Measurements from ENCODE around the gene EML6.
"Not testable (repeated sequence)": the region's sequence is repeated elsewhere in the genome, so short reads cannot be mapped to it uniquely, and the experiment has no call there.

EML6 gene

GRCh38 chr2:54979321-54980044 lies 256.0 kb downstream of the EML6 start:
- H3K9ac ChIP-seq (ENCODE audit: low read depth, low read length), result no peak overlapping the region
- H3K9me3 ChIP-seq (replicated peaks; ENCODE audit: low read length), result no peaks in the 10 kb centered on the region
- H3K4me2 ChIP-seq (ENCODE audit: low read length), result no peak overlapping the region
- peaks cover 80% of the 10 kb centered on the region for H3K36me3 ChIP-seq (ENCODE audit: insufficient read depth, low read length)
- H3K4me3 ChIP-seq (ENCODE audit: low read length), result no peak overlapping the region
- no peaks in the 10 kb centered on the region for H3K27me3 ChIP-seq (ENCODE audit: control insufficient read depth, insufficient read depth, low read length)
- peaks cover 50% of the 10 kb centered on the region for H3K4me1 ChIP-seq (ENCODE audit: control insufficient read depth, insufficient read depth, low read length)

GRCh38 chr2:54981385-54981784 lies 257.9 kb downstream of the EML6 start:
- Histone ChIP-seq H3K4me2 (ENCODE audit: low read length) (no peak overlapping the region), H3K9ac (ENCODE audit: low read depth, low read length) (no peak overlapping the region), H3K4me1 (ENCODE audit: control insufficient read depth, insufficient read depth, low read length) (peaks cover 37% of the 10 kb centered on the region), H3K27me3 (ENCODE audit: control insufficient read depth, insufficient read depth, low read length) (no peaks in the 10 kb centered on the region), H3K9me3 (replicated peaks; ENCODE audit: low read length) (no peaks in the 10 kb centered on the region), H3K36me3 (ENCODE audit: insufficient read depth, low read length) (peaks cover 80% of the 10 kb centered on the region), H3K4me3 (ENCODE audit: low read length) (no peak overlapping the region)

DNA sequence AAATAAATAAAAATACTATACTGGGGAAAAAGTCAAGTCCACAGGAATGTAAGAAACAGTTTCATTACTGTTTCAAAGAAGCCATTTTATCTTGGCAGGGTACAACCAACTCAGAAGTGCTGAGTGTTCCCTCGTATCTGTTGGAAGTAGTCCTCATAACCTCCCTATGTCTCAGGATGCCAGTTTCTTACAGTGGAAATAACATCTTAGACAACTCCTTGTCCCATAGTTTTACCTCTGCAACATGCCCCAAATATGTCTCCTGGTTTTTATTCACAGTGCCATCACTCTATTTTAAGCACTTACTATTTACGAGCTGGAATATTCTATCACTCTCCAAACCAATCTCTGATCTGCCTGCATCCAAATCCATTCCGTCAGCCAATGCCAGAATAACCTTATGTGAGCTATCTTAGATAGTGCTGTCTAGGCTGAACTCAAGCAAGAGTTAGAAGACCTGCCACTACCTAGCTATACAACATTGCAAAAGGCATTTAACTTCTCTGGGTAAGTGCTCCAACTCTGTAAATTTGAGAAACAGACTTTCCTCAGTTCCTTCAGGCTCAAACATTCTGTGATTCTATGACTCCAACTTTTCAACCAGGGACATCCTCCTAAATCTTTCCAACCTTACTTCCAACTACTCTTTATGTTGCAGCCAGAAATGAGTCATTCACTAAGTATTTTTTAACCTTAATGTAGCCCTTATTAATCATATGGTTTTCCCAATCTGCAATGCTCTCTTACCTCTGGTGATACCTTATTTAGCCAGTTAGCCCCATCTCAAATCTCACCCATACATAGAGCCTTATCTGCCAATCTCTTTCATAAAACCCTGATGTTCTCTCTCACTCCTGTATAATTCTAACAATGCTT lies 260.1 kb downstream of the EML6 start:
- Histone ChIP-seq H3K9ac (ENCODE audit: low read depth, low read length) (no peak overlapping the region), H3K4me1 (ENCODE audit: control insufficient read depth, insufficient read depth, low read length) (peaks cover 28% of the 10 kb centered on the region), H3K9me3 (replicated peaks; ENCODE audit: low read length) (no peaks in the 10 kb centered on the region), H3K36me3 (ENCODE audit: insufficient read depth, low read length) (peaks cover 77% of the 10 kb centered on the region), H3K4me2 (ENCODE audit: low read length) (peak overlapping the region; percentile 63), H3K4me3 (ENCODE audit: low read length) (no peak overlapping the region), H3K27me3 (ENCODE audit: control insufficient read depth, insufficient read depth, low read length) (no peaks in the 10 kb centered on the region)

- peaks cover 28% of the 10 kb centered on the region for H3K4me1 ChIP-seq (ENCODE audit: control insufficient read depth, insufficient read depth, low read length)
- H3K9ac ChIP-seq (ENCODE audit: low read depth, low read length), result no peak overlapping the region
- no peak overlapping the region for H3K4me3 ChIP-seq (ENCODE audit: low read length)
- peak overlapping the region; percentile 10 for H3K4me2 ChIP-seq (ENCODE audit: low read length)
- no peaks in the 10 kb centered on the region for H3K27me3 ChIP-seq (ENCODE audit: control insufficient read depth, insufficient read depth, low read length)
- peaks cover 73% of the 10 kb centered on the region for H3K36me3 ChIP-seq (ENCODE audit: insufficient read depth, low read length)
- no peaks in the 10 kb centered on the region for H3K9me3 ChIP-seq (replicated peaks; ENCODE audit: low read length)
Observed at GRCh38 chr2:54984476-54984875, 261.0 kb downstream of the EML6 start.

GRCh38 chr2:54986264-54986663 lies 262.8 kb downstream of the EML6 start:
- Histone ChIP-seq H3K27me3 (ENCODE audit: control insufficient read depth, insufficient read depth, low read length) (no peaks in the 10 kb centered on the region), H3K4me2 (ENCODE audit: low read length) (no peak overlapping the region), H3K4me1 (ENCODE audit: control insufficient read depth, insufficient read depth, low read length) (peaks cover 24% of the 10 kb centered on the region)

DNA sequence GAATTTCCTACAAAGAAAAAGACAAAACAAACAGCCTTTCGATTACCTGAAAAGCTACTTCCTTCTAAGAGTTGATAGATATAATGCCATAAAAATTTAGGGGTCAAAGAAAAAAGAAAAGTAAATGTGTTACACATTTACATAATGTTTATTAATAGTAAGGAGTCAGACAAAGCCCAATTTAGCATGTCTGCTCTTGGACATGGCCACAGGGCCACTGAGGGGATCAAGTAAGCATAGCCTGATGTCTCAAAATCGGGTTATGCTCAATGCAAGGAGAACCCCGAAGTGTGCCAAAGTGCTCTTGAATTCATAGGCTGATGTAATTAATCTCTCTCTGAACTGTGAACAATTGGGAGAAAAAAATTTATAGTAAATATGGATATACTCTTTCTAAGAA lies 265.1 kb downstream of the EML6 start:
- Histone ChIP-seq H3K4me1 (ENCODE audit: control insufficient read depth, insufficient read depth, low read length) (peaks cover 18% of the 10 kb centered on the region), H3K4me3 (ENCODE audit: low read length) (no peak overlapping the region), H3K36me3 (ENCODE audit: insufficient read depth, low read length) (peaks cover 47% of the 10 kb centered on the region), H3K4me2 (ENCODE audit: low read length) (no peak overlapping the region), H3K9me3 (replicated peaks; ENCODE audit: low read length) (no peaks in the 10 kb centered on the region), H3K9ac (ENCODE audit: low read depth, low read length) (no peak overlapping the region), H3K27me3 (ENCODE audit: control insufficient read depth, insufficient read depth, low read length) (no peaks in the 10 kb centered on the region)

More at GRCh38 chr2:54986264-54986663, 262.8 kb downstream of the EML6 start:
- Histone ChIP-seq H3K9me3 (replicated peaks; ENCODE audit: low read length) (no peaks in the 10 kb centered on the region), H3K36me3 (ENCODE audit: insufficient read depth, low read length) (peaks cover 61% of the 10 kb centered on the region), H3K4me3 (ENCODE audit: low read length) (no peak overlapping the region), H3K9ac (ENCODE audit: low read depth, low read length) (no peak overlapping the region)

DNA sequence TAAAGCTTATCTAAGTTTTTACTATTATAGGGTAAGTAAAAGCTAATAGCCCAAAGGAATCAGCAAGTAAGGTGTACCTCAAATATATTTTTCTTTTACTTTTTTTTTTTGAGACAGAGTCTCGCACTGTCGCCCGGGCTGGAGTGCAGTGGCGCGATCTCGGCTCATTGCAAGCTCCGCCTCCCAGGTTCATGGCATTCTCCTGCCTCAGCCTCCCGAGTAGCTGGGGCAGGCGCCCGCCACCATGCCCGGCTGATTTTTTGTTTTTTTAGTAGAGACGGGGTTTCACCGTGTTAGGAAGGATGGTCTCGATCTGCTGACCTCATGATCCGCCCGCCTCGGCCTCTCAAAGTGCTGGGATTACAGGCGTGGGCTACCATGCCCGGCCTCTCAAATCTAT lies 267.2 kb downstream of the EML6 start:
- not testable (repeated sequence) for H3K4me1 ChIP-seq (ENCODE audit: control insufficient read depth, insufficient read depth, low read length); H3K27me3 ChIP-seq (ENCODE audit: control insufficient read depth, insufficient read depth, low read length); H3K9me3 ChIP-seq (replicated peaks; ENCODE audit: low read length); H3K4me2 ChIP-seq (ENCODE audit: low read length); H3K4me3 ChIP-seq (ENCODE audit: low read length); H3K9ac ChIP-seq (ENCODE audit: low read depth, low read length)
- H3K36me3 ChIP-seq (ENCODE audit: insufficient read depth, low read length), result peaks cover 26% of the 10 kb centered on the region

GRCh38 chr2:54995553-54995952 lies 272.1 kb downstream of the EML6 start:
- Histone ChIP-seq H3K9me3 (replicated peaks; ENCODE audit: low read length) (no peaks in the 10 kb centered on the region), H3K4me3 (ENCODE audit: low read length) (no peak overlapping the region), H3K27me3 (ENCODE audit: control insufficient read depth, insufficient read depth, low read length) (no peaks in the 10 kb centered on the region), H3K4me2 (ENCODE audit: low read length) (no peak overlapping the region), H3K36me3 (ENCODE audit: insufficient read depth, low read length) (peaks cover 11% of the 10 kb centered on the region), H3K9ac (ENCODE audit: low read depth, low read length) (no peak overlapping the region), H3K4me1 (ENCODE audit: control insufficient read depth, insufficient read depth, low read length) (peaks cover 44% of the 10 kb centered on the region)

DNA sequence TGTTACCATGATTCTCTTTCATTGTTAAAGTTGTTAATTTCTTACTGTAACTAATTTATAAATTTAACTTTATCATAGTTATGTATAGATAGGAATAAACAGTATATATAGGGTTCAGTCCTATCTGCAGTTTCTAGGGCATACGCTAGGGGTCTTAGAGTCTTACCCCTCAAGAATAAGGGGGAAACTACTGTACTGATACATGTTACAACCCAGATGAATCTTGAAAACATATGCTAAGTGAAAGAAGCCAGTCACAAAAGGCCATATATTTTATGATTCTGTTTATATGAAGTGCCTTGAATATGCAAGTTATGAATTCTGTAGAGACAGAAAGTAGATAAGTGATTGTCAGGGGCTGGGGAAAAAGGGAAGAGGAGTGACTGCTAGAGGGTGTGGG lies 274.4 kb downstream of the EML6 start:
- no peaks in the 10 kb centered on the region for H3K27me3 ChIP-seq (ENCODE audit: control insufficient read depth, insufficient read depth, low read length)
- H3K4me3 ChIP-seq (ENCODE audit: low read length), result no peak overlapping the region
- H3K4me1 ChIP-seq (ENCODE audit: control insufficient read depth, insufficient read depth, low read length), result peaks cover 59% of the 10 kb centered on the region
- H3K36me3 ChIP-seq (ENCODE audit: insufficient read depth, low read length), result peaks cover 11% of the 10 kb centered on the region
- H3K4me2 ChIP-seq (ENCODE audit: low read length), result peak overlapping the region; percentile 23
- H3K9me3 ChIP-seq (replicated peaks; ENCODE audit: low read length), result no peaks in the 10 kb centered on the region
- no peak overlapping the region for H3K9ac ChIP-seq (ENCODE audit: low read depth, low read length)

- no peak overlapping the region for H3K9ac ChIP-seq (ENCODE audit: low read depth, low read length)
- H3K9me3 ChIP-seq (replicated peaks; ENCODE audit: low read length), result no peaks in the 10 kb centered on the region
- H3K4me3 ChIP-seq (ENCODE audit: low read length), result no peak overlapping the region
- H3K27me3 ChIP-seq (ENCODE audit: control insufficient read depth, insufficient read depth, low read length), result no peaks in the 10 kb centered on the region
- H3K4me2 ChIP-seq (ENCODE audit: low read length), result peak overlapping the region; percentile 44
- peaks cover 7% of the 10 kb centered on the region for H3K36me3 ChIP-seq (ENCODE audit: insufficient read depth, low read length)
- H3K4me1 ChIP-seq (ENCODE audit: control insufficient read depth, insufficient read depth, low read length), result peaks cover 62% of the 10 kb centered on the region
Observed at GRCh38 chr2:54999182-54999581, 275.7 kb downstream of the EML6 start.

GRCh38 chr2:55000341-55000740 lies 276.9 kb downstream of the EML6 start:
- Histone ChIP-seq H3K4me1 (ENCODE audit: control insufficient read depth, insufficient read depth, low read length) (peaks cover 67% of the 10 kb centered on the region), H3K36me3 (ENCODE audit: insufficient read depth, low read length) (peaks cover 7% of the 10 kb centered on the region), H3K9me3 (replicated peaks; ENCODE audit: low read length) (no peaks in the 10 kb centered on the region)

More at GRCh38 chr2:55000341-55000740, 276.9 kb downstream of the EML6 start:
- no peak overlapping the region for H3K4me3 ChIP-seq (ENCODE audit: low read length)
- no peaks in the 10 kb centered on the region for H3K27me3 ChIP-seq (ENCODE audit: control insufficient read depth, insufficient read depth, low read length)
- H3K9ac ChIP-seq (ENCODE audit: low read depth, low read length), result no peak overlapping the region
- H3K4me2 ChIP-seq (ENCODE audit: low read length), result peak overlapping the region; percentile 44

All from skeletal muscle satellite cell (primary cell).